HepG2 (cell line): ENCODE measurements around the gene KLHL36. TPM values are rescaled to one million over a fixed set of nuclear protein-coding genes. Genes with fewer than 3 reads are reported as not detected.
A peak's percentile ranks its signal among the peaks of the same experiment; 100 is the strongest.

Experiments used
- EED ChIP-seq: sonication (generic); formaldehyde crosslinking; IDR thresholded peaks from 2 replicates; pipeline ENCODE4 v1.5.0; 2020; ENCODE audit warnings: mild to moderate bottlenecking, missing genetic modification reagents
- ELK4 ChIP-seq: sonication (generic); formaldehyde crosslinking; IDR thresholded peaks from 2 replicates; pipeline ENCODE4 v1.9.0; 2021; ENCODE audit warnings: missing genetic modification reagents, borderline replicate concordance
- FIP1L1 ChIP-seq: fragments of 200-400 bp; formaldehyde crosslinking; IDR thresholded peaks from 2 replicates; pipeline ENCODE4 v1.6.1; 2018; ENCODE audit warnings: low read depth, mild to moderate bottlenecking, low read length, moderate library complexity, borderline replicate concordance; ENCODE audit not compliant: insufficient read depth
- HDAC2 ChIP-seq: sonication (generic); formaldehyde crosslinking; IDR thresholded peaks from 2 replicates; pipeline ENCODE4 v1.4.0; 2020; ENCODE audit warnings: missing genetic modification reagents
- NFE2L2 ChIP-seq: fragments of 150-350 bp; IDR thresholded peaks from 2 replicates; pipeline ENCODE4 v1.6.1; 2014; ENCODE audit warnings: low read length
- PBX2 ChIP-seq: IDR thresholded peaks from 2 replicates; pipeline ENCODE4 v1.6.1; 2016; ENCODE audit warnings: control low read depth
- RAD21 ChIP-seq: fragments of 450-650 bp; formaldehyde crosslinking; IDR thresholded peaks from 2 replicates; pipeline ENCODE4 v1.5.0; 2020; ENCODE audit warnings: mild to moderate bottlenecking
- RBM22 ChIP-seq: fragments of 200-400 bp; formaldehyde crosslinking; optimal IDR thresholded peaks from 2 replicates; pipeline ENCODE3; 2017; ENCODE audit warnings: mild to moderate bottlenecking, low read length, moderate library complexity
- SRSF9 ChIP-seq: fragments of 200-400 bp; formaldehyde crosslinking; IDR thresholded peaks from 2 replicates; pipeline ENCODE4 v1.6.1; 2018; ENCODE audit warnings: borderline replicate concordance, mild to moderate bottlenecking, low read depth, low read length; ENCODE audit not compliant: insufficient read depth, poor library complexity, severe bottlenecking
- THRA ChIP-seq: sonication (generic); formaldehyde crosslinking; IDR thresholded peaks from 2 replicates; pipeline ENCODE4 v1.4.0; 2020; ENCODE audit warnings: missing genetic modification reagents, borderline replicate concordance
- ZFP37 ChIP-seq: sonication (generic); formaldehyde crosslinking; IDR thresholded peaks from 2 replicates; pipeline ENCODE4 v1.4.0; 2020; ENCODE audit warnings: missing genetic modification reagents, borderline replicate concordance
- ZHX1 ChIP-seq: sonication (generic); formaldehyde crosslinking; IDR thresholded peaks from 2 replicates; pipeline ENCODE4 v1.8.1; 2022; ENCODE audit warnings: low read depth, mild to moderate bottlenecking, missing genetic modification reagents
- ZNF530 ChIP-seq: sonication (generic); formaldehyde crosslinking; IDR thresholded peaks from 2 replicates; pipeline ENCODE4 v1.5.0; 2020; ENCODE audit warnings: low read depth, mild to moderate bottlenecking, missing genetic modification reagents
- ZNF557 ChIP-seq: sonication (generic); formaldehyde crosslinking; IDR thresholded peaks from 2 replicates; pipeline ENCODE4 v1.4.0; 2020; ENCODE audit warnings: missing genetic modification reagents
- ZNF574 ChIP-seq: sonication (generic); formaldehyde crosslinking; IDR thresholded peaks from 2 replicates; pipeline ENCODE4 v1.4.0; 2020; ENCODE audit warnings: missing genetic modification reagents
- ZNF597 ChIP-seq: sonication (generic); formaldehyde crosslinking; IDR thresholded peaks from 2 replicates; pipeline ENCODE4 v1.5.0; 2020; ENCODE audit warnings: missing genetic modification reagents
- ZNF607 ChIP-seq: sonication (generic); formaldehyde crosslinking; IDR thresholded peaks from 2 replicates; pipeline ENCODE4 v1.5.1; 2020; ENCODE audit warnings: missing genetic modification reagents, mild to moderate bottlenecking, borderline replicate concordance
- ZNF644 ChIP-seq: IDR thresholded peaks from 2 replicates; pipeline ENCODE4 v1.6.1; 2016; ENCODE audit warnings: low read depth
- polyA plus RNA-seq, 8 experiments: library from polyadenylated mRNA; depleted of rRNA in 3 of 8; stranded (reverse) in 7 of 8; unstranded in 1 of 8; fragments of >200 nt; fragmentation: Illumina TruSeq in 4 of 8; extraction: Trizol in 4 of 8; gene quantifications; 2 replicates each; pipeline versions ENCODE4 v1.2.1 to v1.2.3, GENCODE V29; 2011 to 2016; ENCODE audit warnings: low read depth in 4 of 8, missing spikeins in 1 of 8, mixed read lengths in 1 of 8; ENCODE audit not compliant: insufficient read depth in 1 of 8
- total RNA-seq, 5 experiments: library from RNA; depleted of rRNA; stranded (reverse); fragments of >200 nt; fragmentation: Illumina TruSeq; extraction: Trizol; gene quantifications; 2 replicates each; pipeline ENCODE4 v1.2.3, GENCODE V29; 2016; ENCODE audit warnings: low read depth in 1 of 5

The KLHL36 gene
- total and polyA plus RNA-seq, 2 of the 13 experiments (the other 11 are each of a cell fraction or from before 2014, with no cell fraction given) = 24.3 to 26.0 TPM

- no peak; the same call in 1 of the 2 replicates for TF ChIP-seq ZHX1 (CRISPR knock-in tag)
- no peak for TF ChIP-seq ZNF530 (CRISPR knock-in tag)
- 0 out of 2 replicates have a peak, but pooled peaks have one; percentile 38 for TF ChIP-seq EED (CRISPR knock-in tag)
- TF ChIP-seq ZNF557 (CRISPR knock-in tag) = no peak
- TF ChIP-seq THRA = peak; percentile 60
- TF ChIP-seq ZNF597 (CRISPR knock-in tag) = no peak
- no peak for TF ChIP-seq SRSF9
- peak; percentile 72 for TF ChIP-seq ZNF607 (CRISPR knock-in tag)
- no peak for TF ChIP-seq RBM22
- TF ChIP-seq ELK4 = no peak
- TF ChIP-seq FIP1L1 = no peak
- TF ChIP-seq ZNF574 (CRISPR knock-in tag) = peak; percentile 90
- no peak for TF ChIP-seq NFE2L2
- no peak; the same call in 1 of the 2 replicates for TF ChIP-seq ZFP37 (CRISPR knock-in tag)
- TF ChIP-seq PBX2 (CRISPR knock-in tag) = no peak
- TF ChIP-seq RAD21 (CRISPR knock-in tag) = peak; percentile 50; the same call in 1 of the 2 replicates
- TF ChIP-seq ZNF644 = no peak
- TF ChIP-seq HDAC2 = peak; percentile 47; the same call in 1 of the 2 replicates
Observed at GRCh38 chr16:84699712-84700445, 51.6 kb downstream of the KLHL36 start, which contains the start of gene USP10 (continued).
